ENCODE measurements around the gene MED7. TPM values are rescaled to one million over a fixed set of nuclear protein-coding genes. Genes with fewer than 3 reads are reported as not detected.

MED7 gene
- total RNA-seq, 1 donor from 2014 or later: 32.5 TPM

GRCh38 chr5:157116483-157116954, 26.1 kb downstream of the MED7 start:
- Histone ChIP-seq H3K27me3 (no peaks in the 10 kb centered on the region), H3K4me3 (no peak overlapping the region), H3K4me1 (no peaks in the 10 kb centered on the region), H3K9ac (no peak overlapping the region), H3K79me2 (ENCODE audit: low read depth) (no peaks in the 10 kb centered on the region), H3K9me3 (ENCODE audit: low read depth) (no peaks in the 10 kb centered on the region), H2AFZ (replicated peaks) (no peak overlapping the region), H4K20me1 (ENCODE audit: low read depth) (no peaks in the 10 kb centered on the region), H3F3A (ENCODE audit: low read depth) (no peaks in the 10 kb centered on the region), H3K27ac (no peak overlapping the region), H3K4me2 (no peak overlapping the region), H3K36me3 (no peaks in the 10 kb centered on the region)
- Mint-ChIP-seq H3K4me1 (peaks cover 6% of the 10 kb centered on the region), H3K27ac (no peak overlapping the region), H3K36me3 (peaks cover 2% of the 10 kb centered on the region), H3K27me3 (ENCODE audit: insufficient read depth, low read depth) (peaks cover 5% of the 10 kb centered on the region), H3K4me3 (no peak overlapping the region), H3K9me3 (peaks cover 5% of the 10 kb centered on the region)
- DNase-seq (ENCODE audit: low spot score): no peak
- no peak for TF ChIP-seq EZH2 (IDR thresholded peaks at IDR 0.05)
- TF ChIP-seq EZH2phosphoT487 (IDR thresholded peaks at IDR 0.05): no peak
- no peak for TF ChIP-seq CTCF (IDR thresholded peaks at IDR 0.05)

GRCh38 chr5:157115502-157115901, 27.2 kb downstream of the MED7 start:
- Mint-ChIP-seq H3K4me1 (peaks cover 6% of the 10 kb centered on the region), H3K4me3 (no peak overlapping the region), H3K27me3 (ENCODE audit: insufficient read depth, low read depth) (no peaks in the 10 kb centered on the region), H3K36me3 (no peaks in the 10 kb centered on the region), H3K9me3 (no peaks in the 10 kb centered on the region), H3K27ac (no peak overlapping the region)
- Histone ChIP-seq H3K27me3 (no peaks in the 10 kb centered on the region), H3K79me2 (ENCODE audit: low read depth) (no peaks in the 10 kb centered on the region), H3K4me3 (no peak overlapping the region), H3K9ac (no peak overlapping the region), H4K20me1 (ENCODE audit: low read depth) (no peaks in the 10 kb centered on the region), H3K36me3 (no peaks in the 10 kb centered on the region), H3K4me2 (no peak overlapping the region), H3K27ac (no peak overlapping the region), H3F3A (ENCODE audit: low read depth) (no peaks in the 10 kb centered on the region), H3K9me3 (ENCODE audit: low read depth) (no peaks in the 10 kb centered on the region), H2AFZ (replicated peaks) (no peak overlapping the region), H3K4me1 (no peaks in the 10 kb centered on the region)
- no peak for DNase-seq (ENCODE audit: low spot score)
- TF ChIP-seq CTCF (IDR thresholded peaks at IDR 0.05): no peak
- no peak for TF ChIP-seq EZH2 (IDR thresholded peaks at IDR 0.05)
- TF ChIP-seq EZH2phosphoT487 (IDR thresholded peaks at IDR 0.05): no peak

- H2AFZ ChIP-seq (replicated peaks): no peak overlapping the region
- no peak overlapping the region for H3K4me2 ChIP-seq
- no peak for DNase-seq (ENCODE audit: low spot score)
- Mint-ChIP-seq H3K4me3 (no peak overlapping the region), H3K36me3 (no peaks in the 10 kb centered on the region), H3K4me1 (peaks cover 6% of the 10 kb centered on the region), H3K9me3 (no peaks in the 10 kb centered on the region), H3K27ac (no peak overlapping the region), H3K27me3 (ENCODE audit: insufficient read depth, low read depth) (no peaks in the 10 kb centered on the region)
- no peak overlapping the region for H3K27ac ChIP-seq
- H3K9me3 ChIP-seq (ENCODE audit: low read depth): no peaks in the 10 kb centered on the region
- no peak overlapping the region for H3K9ac ChIP-seq
- H3K4me1 ChIP-seq: no peaks in the 10 kb centered on the region
- H3K36me3 ChIP-seq: no peaks in the 10 kb centered on the region
- H3K27me3 ChIP-seq: no peaks in the 10 kb centered on the region
- no peak overlapping the region for H3K4me3 ChIP-seq
- TF ChIP-seq EZH2 (IDR thresholded peaks at IDR 0.05): no peak
- no peak for TF ChIP-seq EZH2phosphoT487 (IDR thresholded peaks at IDR 0.05)
- TF ChIP-seq CTCF (IDR thresholded peaks at IDR 0.05): no peak
- no peaks in the 10 kb centered on the region for H3K79me2 ChIP-seq (ENCODE audit: low read depth)
- no peaks in the 10 kb centered on the region for H3F3A ChIP-seq (ENCODE audit: low read depth)
- H4K20me1 ChIP-seq (ENCODE audit: low read depth): no peaks in the 10 kb centered on the region
These were observed 27.7 kb downstream of the MED7 start for GRCh38 chr5:157115012-157115411.
